ENCODE measurements around the gene TAF6. TPM values are rescaled to one million over a fixed set of nuclear protein-coding genes. Genes with fewer than 3 reads are reported as not detected.

TAF6 gene
- total RNA-seq, 1 experiment from 2014 or later: 47.2 TPM

DNA sequence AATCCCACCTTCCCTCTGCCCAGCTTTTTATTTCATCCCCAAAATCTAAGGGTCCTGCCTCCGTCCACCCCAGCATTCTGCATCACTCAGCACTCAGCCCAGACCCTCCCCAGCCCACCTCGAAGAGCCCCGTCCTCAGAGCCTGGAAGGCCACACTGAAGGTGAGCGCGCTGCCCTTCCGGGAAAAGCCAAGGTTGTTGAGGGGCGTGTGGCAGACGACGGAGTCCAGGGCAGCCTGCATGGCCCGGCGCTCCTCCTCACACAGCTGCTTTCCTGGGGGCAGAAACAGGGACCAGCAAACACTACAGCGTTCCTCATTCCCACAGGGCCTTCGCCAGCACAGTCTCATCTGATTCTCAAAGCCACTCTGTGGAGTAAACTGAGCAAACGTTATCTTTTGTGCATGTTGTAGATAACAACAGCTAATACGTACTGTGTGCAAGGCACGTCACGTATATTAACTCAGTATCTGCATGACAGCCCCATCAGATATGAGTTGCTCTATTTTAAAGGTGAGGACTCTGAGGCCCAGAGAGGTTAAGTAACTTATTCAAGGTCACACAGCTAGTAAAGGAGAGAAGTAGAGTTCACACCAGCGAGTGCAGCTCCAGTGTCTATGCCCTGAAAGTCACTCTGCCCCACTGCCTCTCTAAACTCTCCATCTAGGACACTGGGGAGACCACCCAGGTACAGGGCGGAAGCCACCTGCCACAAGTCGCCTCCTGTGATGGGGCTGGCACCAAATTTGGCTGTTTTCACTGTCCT is 36.6 kb upstream of the TAF6 start:
- intact Hi-C loops (cut with micrococcal nuclease): no loop called here
- Mint-ChIP-seq H3K27ac (ENCODE audit: low read depth, unreplicated experiment) (no peak overlapping the region), H3K36me3 (ENCODE audit: insufficient read depth, unreplicated experiment) (peaks cover 40% of the 10 kb centered on the region), H3K9me3 (ENCODE audit: unreplicated experiment) (no peaks in the 10 kb centered on the region), H3K27me3 (ENCODE audit: insufficient read depth, unreplicated experiment) (no peaks in the 10 kb centered on the region), H3K4me1 (ENCODE audit: insufficient read depth, unreplicated experiment) (peaks cover 19% of the 10 kb centered on the region), H3K4me3 (ENCODE audit: unreplicated experiment) (peak overlapping the region; percentile 12)
- POLR2A ChIA-PET: interaction anchor here (1.3 kb wide), 1 partner anchor 54 kb away, joined by 4 read pairs; the partner anchor contains the start of genes AP4M1 and MCM7
- no TSS peak for BruUV-seq (replicated peaks)
- TF ChIP-seq, protein P1, sequence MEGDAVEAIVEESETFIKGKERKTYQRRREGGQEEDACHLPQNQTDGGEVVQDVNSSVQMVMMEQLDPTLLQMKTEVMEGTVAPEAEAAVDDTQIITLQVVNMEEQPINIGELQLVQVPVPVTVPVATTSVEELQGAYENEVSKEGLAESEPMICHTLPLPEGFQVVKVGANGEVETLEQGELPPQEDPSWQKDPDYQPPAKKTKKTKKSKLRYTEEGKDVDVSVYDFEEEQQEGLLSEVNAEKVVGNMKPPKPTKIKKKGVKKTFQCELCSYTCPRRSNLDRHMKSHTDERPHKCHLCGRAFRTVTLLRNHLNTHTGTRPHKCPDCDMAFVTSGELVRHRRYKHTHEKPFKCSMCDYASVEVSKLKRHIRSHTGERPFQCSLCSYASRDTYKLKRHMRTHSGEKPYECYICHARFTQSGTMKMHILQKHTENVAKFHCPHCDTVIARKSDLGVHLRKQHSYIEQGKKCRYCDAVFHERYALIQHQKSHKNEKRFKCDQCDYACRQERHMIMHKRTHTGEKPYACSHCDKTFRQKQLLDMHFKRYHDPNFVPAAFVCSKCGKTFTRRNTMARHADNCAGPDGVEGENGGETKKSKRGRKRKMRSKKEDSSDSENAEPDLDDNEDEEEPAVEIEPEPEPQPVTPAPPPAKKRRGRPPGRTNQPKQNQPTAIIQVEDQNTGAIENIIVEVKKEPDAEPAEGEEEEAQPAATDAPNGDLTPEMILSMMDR (IDR thresholded peaks at IDR 0.05; ENCODE audit: unreplicated experiment): no peak
- CTCF ChIA-PET: interaction anchor here (0.6 to 1.6 kb wide), 4 partner anchors 23 to 73 kb away, joined by 3 to 5 read pairs (median 3); no protein-coding TSS in a partner anchor
- no peak for DNase-seq (ENCODE audit: unreplicated experiment)

DNA sequence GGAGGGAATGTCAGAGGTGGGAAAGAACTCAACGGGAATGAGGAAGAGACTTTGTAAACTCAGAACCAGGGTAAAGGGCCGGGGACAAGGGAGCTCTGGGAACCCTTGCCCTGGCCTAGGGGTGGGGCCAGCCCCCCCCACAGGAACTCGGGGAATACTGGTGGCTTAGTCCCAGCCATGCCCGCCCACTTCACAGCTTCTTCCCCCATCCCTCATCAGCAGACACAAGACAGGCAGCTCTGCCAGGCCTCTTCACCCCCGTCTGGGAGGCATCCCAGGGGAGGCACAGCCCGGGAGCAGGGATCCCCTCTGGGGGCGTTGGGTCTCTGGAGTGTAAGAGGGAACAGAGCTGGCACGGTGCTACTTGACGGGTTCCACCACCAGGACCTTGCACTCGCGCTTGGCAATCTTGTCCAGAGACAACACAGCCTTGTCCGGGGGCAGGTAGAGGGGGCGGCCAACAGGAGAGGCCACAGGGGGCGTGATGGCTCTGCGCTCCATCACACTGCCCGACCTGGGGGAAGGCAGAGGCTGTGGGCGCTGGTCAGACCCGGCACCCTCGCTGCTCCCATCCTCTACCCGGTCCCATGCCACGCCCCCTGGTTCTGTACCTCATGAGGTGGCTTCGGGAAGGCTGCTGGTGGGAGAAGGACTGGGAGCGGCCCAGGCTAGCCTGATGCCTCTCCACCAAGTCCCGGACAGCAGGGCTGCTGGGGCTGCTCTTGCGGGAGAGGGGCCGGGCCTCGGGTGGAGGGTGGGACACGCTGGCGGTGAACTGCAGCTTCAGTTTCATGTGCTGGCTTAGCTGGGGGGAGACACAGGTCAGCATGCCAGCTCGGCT is 35.7 kb upstream of the TAF6 start:
- H3K9me3 Mint-ChIP-seq (ENCODE audit: unreplicated experiment): no peaks in the 10 kb centered on the region
- no peak for DNase-seq (ENCODE audit: unreplicated experiment)
- no peak overlapping the region for H3K4me3 Mint-ChIP-seq (ENCODE audit: unreplicated experiment)
- intact Hi-C loops (cut with micrococcal nuclease): no loop called here
- peaks cover 49% of the 10 kb centered on the region for H3K36me3 Mint-ChIP-seq (ENCODE audit: insufficient read depth, unreplicated experiment)
- POLR2A ChIA-PET: no interaction called here
- H3K27me3 Mint-ChIP-seq (ENCODE audit: insufficient read depth, unreplicated experiment): no peaks in the 10 kb centered on the region
- BruUV-seq (replicated peaks): no TSS peak
- H3K27ac Mint-ChIP-seq (ENCODE audit: low read depth, unreplicated experiment): no peak overlapping the region
- peaks cover 26% of the 10 kb centered on the region for H3K4me1 Mint-ChIP-seq (ENCODE audit: insufficient read depth, unreplicated experiment)
- CTCF ChIA-PET: interaction anchor here (1.0 to 1.6 kb wide), 2 partner anchors 24 to 72 kb away, joined by 3 to 5 read pairs; no protein-coding TSS in a partner anchor
- TF ChIP-seq, protein P1 (IDR thresholded peaks at IDR 0.05; ENCODE audit: unreplicated experiment): no peak

DNA sequence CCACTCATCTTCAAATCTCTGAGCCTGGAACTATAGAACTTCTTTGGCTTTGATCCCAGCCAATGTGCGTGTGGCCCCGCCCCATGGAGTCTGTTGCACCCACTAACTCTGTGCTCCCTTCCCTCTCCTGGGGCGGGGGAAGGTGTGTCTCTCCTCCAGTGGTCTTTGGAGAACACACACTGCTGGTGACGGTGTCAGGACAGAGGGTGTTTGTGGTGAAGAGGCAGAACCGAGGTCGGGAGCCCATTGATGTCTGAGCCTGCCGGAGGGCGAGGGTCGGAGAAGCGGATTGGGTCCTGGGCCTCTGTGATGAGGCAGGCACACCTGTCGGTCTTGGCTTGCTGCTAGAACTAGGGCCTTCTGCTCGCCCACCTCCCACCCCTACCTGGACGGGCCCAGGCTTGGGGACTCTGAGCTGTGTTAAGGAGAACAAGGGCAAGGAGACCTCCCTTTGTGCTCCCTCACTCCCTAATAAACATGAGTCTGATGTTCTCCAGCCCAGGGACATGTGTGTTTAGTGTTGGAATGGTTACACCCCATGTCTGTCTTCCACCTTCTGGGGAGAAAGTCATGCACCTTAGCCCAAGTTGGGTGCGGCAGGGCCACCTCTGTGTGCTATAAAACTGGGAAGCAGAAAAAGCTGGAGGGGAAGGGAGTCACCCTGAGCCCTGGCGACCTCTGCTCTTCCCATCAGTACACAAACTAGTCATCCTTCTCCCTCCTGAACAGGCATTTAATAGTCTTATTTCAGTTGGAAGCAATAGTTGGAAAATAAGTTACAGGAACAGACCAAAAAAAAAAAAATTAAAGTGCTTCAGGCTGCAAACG is 34.8 kb upstream of the TAF6 start:
- Mint-ChIP-seq H3K4me1 (ENCODE audit: insufficient read depth, unreplicated experiment) (peaks cover 26% of the 10 kb centered on the region), H3K27ac (ENCODE audit: low read depth, unreplicated experiment) (no peak overlapping the region), H3K36me3 (ENCODE audit: insufficient read depth, unreplicated experiment) (peaks cover 44% of the 10 kb centered on the region), H3K27me3 (ENCODE audit: insufficient read depth, unreplicated experiment) (no peaks in the 10 kb centered on the region), H3K4me3 (ENCODE audit: unreplicated experiment) (no peak overlapping the region), H3K9me3 (ENCODE audit: unreplicated experiment) (no peaks in the 10 kb centered on the region)
- TF ChIP-seq, protein P1 (IDR thresholded peaks at IDR 0.05; ENCODE audit: unreplicated experiment): no peak
- BruUV-seq (replicated peaks): no TSS peak
- ChIA-PET CTCF (no interaction called here), POLR2A (no interaction called here)
- intact Hi-C loops (cut with micrococcal nuclease): no loop called here
- no peak for DNase-seq (ENCODE audit: unreplicated experiment)

All from MCF 10A (cell line).